ENCODE results near the gene TAAR6.

GRCh38 chr6:132571774-132572173 is 1.7 kb downstream of the TAAR6 start:
- TF ChIP-seq, protein P1, sequence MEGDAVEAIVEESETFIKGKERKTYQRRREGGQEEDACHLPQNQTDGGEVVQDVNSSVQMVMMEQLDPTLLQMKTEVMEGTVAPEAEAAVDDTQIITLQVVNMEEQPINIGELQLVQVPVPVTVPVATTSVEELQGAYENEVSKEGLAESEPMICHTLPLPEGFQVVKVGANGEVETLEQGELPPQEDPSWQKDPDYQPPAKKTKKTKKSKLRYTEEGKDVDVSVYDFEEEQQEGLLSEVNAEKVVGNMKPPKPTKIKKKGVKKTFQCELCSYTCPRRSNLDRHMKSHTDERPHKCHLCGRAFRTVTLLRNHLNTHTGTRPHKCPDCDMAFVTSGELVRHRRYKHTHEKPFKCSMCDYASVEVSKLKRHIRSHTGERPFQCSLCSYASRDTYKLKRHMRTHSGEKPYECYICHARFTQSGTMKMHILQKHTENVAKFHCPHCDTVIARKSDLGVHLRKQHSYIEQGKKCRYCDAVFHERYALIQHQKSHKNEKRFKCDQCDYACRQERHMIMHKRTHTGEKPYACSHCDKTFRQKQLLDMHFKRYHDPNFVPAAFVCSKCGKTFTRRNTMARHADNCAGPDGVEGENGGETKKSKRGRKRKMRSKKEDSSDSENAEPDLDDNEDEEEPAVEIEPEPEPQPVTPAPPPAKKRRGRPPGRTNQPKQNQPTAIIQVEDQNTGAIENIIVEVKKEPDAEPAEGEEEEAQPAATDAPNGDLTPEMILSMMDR (conservative IDR thresholded peaks at IDR 0.05 in 1 of 2, IDR thresholded peaks at IDR 0.05 in 1 of 2; ENCODE audit: low read depth in 1 of 2, low read length in 2 of 2), result no peak
- TF ChIP-seq EZH2 (IDR thresholded peaks at IDR 0.05; ENCODE audit: low read length, missing control alignments), result no peak

Data from fibroblast of lung (primary cell).